CD4-positive, alpha-beta T cell (primary cell): ENCODE results near the gene LTBP2. TPM values are rescaled to one million over a fixed set of nuclear protein-coding genes. Genes with fewer than 3 reads are reported as not detected.

Source experiments
- ATAC-seq: fragments of 200-7000 bp; cut with Tn5 transposase; one replicate; pipeline ENCODE4 v1.10.0; 2022; ENCODE audit warnings: mild to moderate bottlenecking; ENCODE audit not compliant: poor library complexity
- CTCF ChIA-PET: fragments of 350-600 bp; sonication (Branson Sonifier 250); formaldehyde crosslinking; loops from one replicate; lab custom pipeline; 2021; ENCODE audit warnings: antibody characterized with exemption, inconsistent platforms; lab: Charles Lee
- POLR2A ChIA-PET: fragments of 350-600 bp; sonication (Branson Sonifier 250); formaldehyde crosslinking; loops from one replicate; lab custom pipeline; 2021; ENCODE audit warnings: antibody characterized with exemption, inconsistent platforms; lab: Charles Lee
- DNase-seq, 14 experiments: peaks; one replicate each; pipeline ENCODE4 v3.0.0-alpha.2; 2013 to 2020; ENCODE audit warnings: mixed read lengths in 2 of 14
- H3K27ac ChIP-seq, 2 donors: one replicate each; pipeline versions ENCODE4 v1.5.1 to v1.7.0; 2013; ENCODE audit warnings: low read length in 2 of 2, low read depth in 1 of 2, mild to moderate bottlenecking in 1 of 2
- H3K27me3 ChIP-seq, 2 experiments: 1 replicate in 1 of 2; 2 replicates in 1 of 2; pipeline versions ENCODE4 v1.6.1 to v1.7.0; 2013; ENCODE audit warnings: low read length in 2 of 2, control low read depth in 1 of 2, mild to moderate bottlenecking in 1 of 2, moderate library complexity in 1 of 2; ENCODE audit not compliant: insufficient read depth in 2 of 2, control insufficient read depth in 1 of 2
- H3K36me3 ChIP-seq: one replicate; pipeline ENCODE4 v1.6.1; 2013; ENCODE audit warnings: low read length, control low read depth; ENCODE audit not compliant: insufficient read depth
- H3K4me1 ChIP-seq: one replicate; pipeline ENCODE4 v1.6.1; 2013; ENCODE audit warnings: low read length, control low read depth; ENCODE audit not compliant: insufficient read depth
- H3K4me3 ChIP-seq: one replicate; pipeline ENCODE4 v1.5.1; 2013; ENCODE audit warnings: mild to moderate bottlenecking, low read length, moderate library complexity
- H3K9me3 ChIP-seq, 2 experiments: 1 replicate in 1 of 2; 2 replicates in 1 of 2; pipeline versions ENCODE4 v1.6.1 to v1.7.0; 2013; ENCODE audit warnings: low read length in 2 of 2, mild to moderate bottlenecking in 2 of 2, control low read depth in 1 of 2, moderate library complexity in 1 of 2; ENCODE audit not compliant: control insufficient read depth in 1 of 2, insufficient read depth in 1 of 2
- H3K27ac Mint-ChIP-seq: one replicate; pipeline ENCODE4 v1.8.0; 2020; ENCODE audit warnings: mixed read lengths
- H3K27me3 Mint-ChIP-seq: one replicate; pipeline ENCODE4 v1.8.0; 2021; ENCODE audit warnings: mixed read lengths
- H3K36me3 Mint-ChIP-seq: one replicate; pipeline ENCODE4 v1.8.0; 2021; ENCODE audit warnings: low read depth, mixed read lengths
- H3K4me1 Mint-ChIP-seq: one replicate; pipeline ENCODE4 v1.8.0; 2021; ENCODE audit warnings: low read depth, mixed read lengths
- H3K4me3 Mint-ChIP-seq: one replicate; pipeline ENCODE4 v1.8.0; 2020; ENCODE audit warnings: mild to moderate bottlenecking, mixed read lengths
- H3K9me3 Mint-ChIP-seq: one replicate; pipeline ENCODE4 v1.8.0; 2020; ENCODE audit warnings: mixed read lengths
- intact Hi-C, 2 experiments: fragments of 100-400 bp; cut with DNase I in 1 of 2; cut with micrococcal nuclease in 1 of 2; formaldehyde crosslinking; loops; one replicate each; pipeline versions ENCODE4 v1.15.1 to v1.9.0; 2023 to 2025; cut with DNase I, micrococcal nuclease
- total RNA-seq, 174 experiments: library from RNA in 2 of 174; stranded (reverse) in 2 of 174; gene quantifications; one replicate each; pipeline ENCODE4 v1.2.3 and lab custom pipeline; 2021 to 2026
- TF ChIP-seq, protein P1 (sequence below): fragments of 200-600 bp; IDR thresholded peaks from one replicate; pipeline ENCODE4 v1.8.0; 2022; ENCODE audit warnings: antibody characterized with exemption, mild to moderate bottlenecking

LTBP2 gene
- total RNA-seq, 2 experiments from 2014 or later = 0.45 to 0.47 TPM

DNA sequence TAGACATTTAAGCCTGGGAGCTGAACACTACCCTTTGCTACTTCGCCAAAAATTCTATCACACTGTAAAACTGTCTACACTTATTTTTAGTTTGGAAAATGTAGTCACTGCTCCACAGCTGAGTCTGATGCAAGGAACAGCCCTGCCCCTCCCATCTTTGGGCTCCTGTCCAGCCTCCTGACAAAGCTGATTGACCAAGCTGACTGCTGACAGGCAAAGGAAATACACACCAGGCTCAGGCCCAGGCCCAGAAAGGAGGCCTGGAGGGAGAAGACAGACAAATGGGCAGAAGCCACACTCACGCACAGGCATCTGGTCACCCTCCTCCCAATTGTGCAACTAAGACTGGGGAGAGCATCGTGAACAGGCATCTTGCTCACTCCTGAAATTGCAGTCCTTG lies 63.2 kb downstream of the LTBP2 start:
- no peak overlapping the region for H3K4me3 Mint-ChIP-seq
- CTCF ChIA-PET = no interaction called here

GRCh38 chr14:74547331-74547927 lies 64.6 kb downstream of the LTBP2 start:
- TF ChIP-seq, protein P1, sequence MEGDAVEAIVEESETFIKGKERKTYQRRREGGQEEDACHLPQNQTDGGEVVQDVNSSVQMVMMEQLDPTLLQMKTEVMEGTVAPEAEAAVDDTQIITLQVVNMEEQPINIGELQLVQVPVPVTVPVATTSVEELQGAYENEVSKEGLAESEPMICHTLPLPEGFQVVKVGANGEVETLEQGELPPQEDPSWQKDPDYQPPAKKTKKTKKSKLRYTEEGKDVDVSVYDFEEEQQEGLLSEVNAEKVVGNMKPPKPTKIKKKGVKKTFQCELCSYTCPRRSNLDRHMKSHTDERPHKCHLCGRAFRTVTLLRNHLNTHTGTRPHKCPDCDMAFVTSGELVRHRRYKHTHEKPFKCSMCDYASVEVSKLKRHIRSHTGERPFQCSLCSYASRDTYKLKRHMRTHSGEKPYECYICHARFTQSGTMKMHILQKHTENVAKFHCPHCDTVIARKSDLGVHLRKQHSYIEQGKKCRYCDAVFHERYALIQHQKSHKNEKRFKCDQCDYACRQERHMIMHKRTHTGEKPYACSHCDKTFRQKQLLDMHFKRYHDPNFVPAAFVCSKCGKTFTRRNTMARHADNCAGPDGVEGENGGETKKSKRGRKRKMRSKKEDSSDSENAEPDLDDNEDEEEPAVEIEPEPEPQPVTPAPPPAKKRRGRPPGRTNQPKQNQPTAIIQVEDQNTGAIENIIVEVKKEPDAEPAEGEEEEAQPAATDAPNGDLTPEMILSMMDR = no peak
- ChIA-PET CTCF (no interaction called here), POLR2A (no interaction called here)
- Histone ChIP-seq H3K4me1 (no peaks in the 10 kb centered on the region), H3K9me3 (no peaks in the 10 kb centered on the region), H3K36me3 (no peaks in the 10 kb centered on the region), H3K4me3 (no peak overlapping the region), H3K27me3 (no peaks in the 10 kb centered on the region), H3K27ac (no peak overlapping the region)
- no peaks in the 10 kb centered on the region for H3K27me3 Mint-ChIP-seq
- no peak overlapping the region for H3K27ac Mint-ChIP-seq
- H3K36me3 Mint-ChIP-seq = no peaks in the 10 kb centered on the region
- DNase-seq (no peak), ATAC-seq (no peak)
- intact Hi-C loops = no loop called here
- no peaks in the 10 kb centered on the region for H3K9me3 Mint-ChIP-seq
- no peak overlapping the region for H3K4me3 Mint-ChIP-seq
- H3K4me1 Mint-ChIP-seq = no peaks in the 10 kb centered on the region

More for the DNA sequence above, 63.2 kb downstream of the LTBP2 start:
- Mint-ChIP-seq H3K27me3 (no peaks in the 10 kb centered on the region), H3K27ac (no peak overlapping the region), H3K36me3 (no peaks in the 10 kb centered on the region), H3K9me3 (no peaks in the 10 kb centered on the region), H3K4me1 (no peaks in the 10 kb centered on the region)
- no peaks in the 10 kb centered on the region for H3K9me3 ChIP-seq
- H3K27ac ChIP-seq = no peak overlapping the region
- no peak for ATAC-seq
- no peak overlapping the region for H3K4me3 ChIP-seq
- POLR2A ChIA-PET = no interaction called here
- no peak for DNase-seq
- no peaks in the 10 kb centered on the region for H3K4me1 ChIP-seq
- intact Hi-C loops = no loop called here
- no peaks in the 10 kb centered on the region for H3K36me3 ChIP-seq
- TF ChIP-seq, protein P1 = no peak
- H3K27me3 ChIP-seq = peaks cover 0 to 2% of the 10 kb centered on the region in 2 experiments

DNA sequence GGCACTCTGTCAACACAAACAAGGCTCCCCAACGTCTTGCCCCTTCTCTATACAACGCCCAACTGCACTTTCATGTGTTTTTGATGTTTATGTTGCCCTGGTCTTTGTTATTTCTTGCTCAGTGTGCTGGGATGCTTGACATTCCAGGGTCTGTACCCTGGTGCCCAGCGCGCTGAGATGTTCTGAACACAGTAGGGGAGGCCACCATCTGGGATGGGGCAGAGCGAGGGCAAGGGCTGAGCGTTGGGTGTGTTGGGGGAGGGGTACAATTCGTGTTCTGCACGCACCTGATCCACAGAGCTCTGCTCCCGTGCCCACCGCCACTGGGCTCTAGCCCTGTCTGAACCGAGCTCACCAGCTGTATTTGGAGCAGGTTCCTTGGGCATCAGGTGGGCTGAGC lies 65.6 kb downstream of the LTBP2 start:
- no peaks in the 10 kb centered on the region for H3K9me3 ChIP-seq
- no peak overlapping the region for H3K4me3 ChIP-seq
- POLR2A ChIA-PET = no interaction called here
- Mint-ChIP-seq H3K9me3 (no peaks in the 10 kb centered on the region), H3K4me1 (no peaks in the 10 kb centered on the region), H3K4me3 (no peak overlapping the region), H3K27ac (no peak overlapping the region), H3K36me3 (no peaks in the 10 kb centered on the region), H3K27me3 (no peaks in the 10 kb centered on the region)
- CTCF ChIA-PET = no interaction called here
- no peak for DNase-seq
- TF ChIP-seq, protein P1 = no peak
- H3K4me1 ChIP-seq = no peaks in the 10 kb centered on the region
- H3K27me3 ChIP-seq = no peaks in the 10 kb centered on the region
- no peak overlapping the region for H3K27ac ChIP-seq
- intact Hi-C loops = no loop called here
- no peaks in the 10 kb centered on the region for H3K36me3 ChIP-seq
- no peak for ATAC-seq
